GM21825 (cell line): ENCODE data around the gene RPIA.
A peak's percentile ranks its signal among the peaks of the same experiment; 100 is the strongest.

ENCODE experiments used
- ATAC-seq: cut with Tn5 transposase; IDR thresholded peaks from one replicate; pipeline ENCODE4 v1.9.1; 2021; ENCODE audit warnings: mild to moderate bottlenecking, moderate library complexity; ENCODE audit not compliant: unreplicated experiment

Gene RPIA

DNA sequence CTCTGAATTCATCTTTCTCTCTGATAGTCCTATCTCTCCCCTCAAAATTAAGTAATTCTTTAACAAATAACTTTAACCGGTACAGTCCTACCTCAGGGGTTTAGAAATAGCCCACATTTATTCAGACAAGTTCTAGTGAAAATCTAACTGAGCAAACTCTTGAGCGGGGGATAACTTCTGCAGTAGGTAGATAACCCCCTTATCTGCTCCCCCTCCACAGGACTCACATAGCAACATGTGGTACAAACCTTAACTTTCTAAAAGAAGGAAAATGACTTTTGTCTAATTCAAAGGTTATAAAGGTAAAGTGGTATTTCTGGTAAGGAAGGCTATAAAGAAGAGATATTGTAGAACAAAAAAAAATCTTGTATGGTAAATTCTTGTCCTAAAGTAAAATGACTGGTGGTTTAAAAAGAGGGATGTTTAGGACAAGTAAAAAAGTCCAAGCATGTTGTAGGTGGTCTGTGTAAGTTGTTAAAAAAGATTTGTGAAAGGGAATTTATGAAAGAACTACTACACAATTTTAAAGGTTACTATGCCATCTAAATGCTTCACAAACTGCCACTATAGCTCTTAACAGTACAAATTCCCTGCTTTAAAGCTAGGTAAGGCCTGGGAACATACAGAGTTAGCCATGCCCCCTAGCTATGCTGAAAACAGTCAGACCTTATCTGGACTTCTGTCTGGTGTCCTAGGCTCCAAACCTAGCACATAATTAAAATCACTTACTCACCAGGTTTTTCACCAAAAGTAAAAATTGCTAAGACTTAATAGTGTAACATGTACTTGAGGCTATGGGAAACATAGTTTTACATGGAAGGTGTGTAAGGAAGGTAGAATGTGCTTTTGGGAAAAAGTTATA, 8.1 kb upstream of the RPIA start:
- ATAC-seq = no peak

DNA sequence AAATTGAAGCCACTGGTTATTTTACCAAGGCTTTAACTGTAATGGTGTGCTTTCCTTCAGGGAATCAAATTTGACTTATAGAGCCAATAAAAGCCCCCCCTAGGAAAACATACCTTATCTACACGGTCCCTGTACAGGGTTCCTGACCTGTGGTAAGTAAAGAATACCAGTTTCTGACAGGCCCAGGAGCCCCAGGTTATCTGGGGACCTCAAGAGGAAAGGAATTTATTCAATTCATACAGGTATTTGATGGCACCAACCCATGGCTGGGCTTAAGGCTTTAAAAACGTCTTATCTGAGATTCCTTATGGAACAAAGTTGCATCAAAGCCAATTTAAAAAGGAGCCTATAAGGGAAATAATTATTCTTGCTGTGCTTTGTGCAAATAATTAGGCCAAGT, 7.0 kb upstream of the RPIA start:
- no peak for ATAC-seq

DNA sequence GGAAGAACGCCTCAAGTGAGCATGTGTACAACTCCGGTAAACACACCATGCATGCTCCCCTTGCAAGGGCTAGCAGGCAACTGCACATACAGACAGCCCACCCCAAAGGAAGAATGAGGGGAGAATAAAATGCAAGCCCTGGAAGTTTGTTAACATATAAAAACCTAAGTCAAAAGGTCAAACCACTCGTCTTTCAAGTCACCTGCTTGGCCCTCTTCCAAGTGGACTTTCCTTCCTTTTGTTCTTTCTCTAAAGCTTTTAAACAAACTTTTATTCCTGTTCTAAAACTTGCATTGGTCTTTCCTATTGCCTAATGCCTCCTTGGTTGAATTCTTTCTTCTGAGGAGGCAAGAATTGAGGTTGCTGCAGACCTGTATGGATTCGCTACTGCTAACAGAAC, 5.2 kb upstream of the RPIA start:
- no peak for ATAC-seq

DNA sequence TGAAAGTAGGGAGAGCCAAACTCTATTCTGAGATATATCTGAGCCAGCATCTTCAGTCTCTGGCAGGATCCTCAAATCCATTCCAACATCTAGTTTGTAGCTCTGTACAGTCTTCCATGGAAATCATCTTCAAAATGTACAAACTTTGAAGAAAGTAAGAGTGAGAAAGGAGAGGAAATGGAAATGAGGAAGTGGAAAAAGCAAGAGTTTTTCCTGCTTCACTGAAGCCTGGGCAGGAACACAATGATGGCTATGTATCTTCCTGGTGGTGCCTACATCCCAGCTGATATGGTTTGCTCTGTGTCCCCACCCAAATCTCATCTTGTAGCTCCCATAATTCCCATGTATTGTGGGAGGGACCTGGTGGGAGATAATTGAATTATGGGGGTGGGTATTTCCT, 4.1 kb upstream of the RPIA start:
- no peak for ATAC-seq

DNA sequence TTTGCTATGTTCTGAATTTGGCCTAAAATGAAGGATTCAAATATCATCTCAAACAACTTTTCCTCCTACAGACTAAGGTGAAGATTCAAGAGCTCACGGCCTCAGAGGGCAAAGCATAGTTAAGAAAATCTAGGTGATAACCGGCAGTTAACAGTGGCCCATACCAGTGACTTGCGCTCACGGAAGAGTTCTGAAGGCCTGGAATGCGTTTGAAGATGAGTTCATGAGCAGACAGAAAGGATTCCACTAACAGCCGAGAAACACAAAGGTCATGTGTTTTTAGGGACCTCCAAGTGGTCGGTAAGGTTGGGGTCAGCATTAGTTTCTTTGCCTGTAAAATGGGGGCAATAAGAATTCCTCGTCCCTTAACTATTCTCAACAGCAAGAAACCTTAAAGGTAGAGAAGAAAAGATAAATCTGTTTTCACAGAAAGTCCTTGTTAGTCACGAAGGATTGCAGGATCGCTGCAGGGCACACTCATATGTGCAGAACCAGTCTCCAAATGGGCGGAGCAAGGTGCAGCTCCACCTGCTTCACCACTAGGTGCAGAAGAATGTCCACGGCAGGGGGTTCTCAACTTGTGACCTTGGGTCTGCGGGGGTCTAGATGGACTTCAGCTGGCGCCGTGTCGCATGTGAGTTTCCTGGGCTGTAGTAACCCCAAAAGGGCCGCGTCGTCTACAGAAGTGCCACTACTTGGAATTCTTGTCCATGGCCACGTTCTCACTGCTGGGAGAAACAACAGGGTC, 708 bp upstream of the RPIA start:
- peak; percentile 4 for ATAC-seq

DNA sequence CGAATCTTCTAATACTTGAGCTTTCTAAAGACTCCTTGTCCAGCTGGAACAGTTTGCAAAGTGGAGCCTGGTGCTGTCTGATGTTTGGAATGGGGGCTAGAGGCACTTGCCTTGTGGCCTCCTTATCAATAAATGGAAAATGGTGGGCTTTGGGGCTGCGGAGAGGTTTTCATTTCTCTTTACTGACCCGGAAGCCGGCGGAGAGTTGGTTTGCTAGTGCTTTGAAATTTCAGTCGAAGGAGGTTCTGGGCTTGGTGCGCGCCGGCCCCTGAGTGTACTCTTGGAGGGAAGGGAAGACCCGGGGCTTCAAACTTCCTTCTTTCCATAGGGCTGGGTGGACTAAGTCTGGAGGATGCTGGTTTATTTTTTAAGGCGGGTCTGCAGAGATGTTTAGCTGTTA, 714 bp downstream of the RPIA start:
- no peak for ATAC-seq

DNA sequence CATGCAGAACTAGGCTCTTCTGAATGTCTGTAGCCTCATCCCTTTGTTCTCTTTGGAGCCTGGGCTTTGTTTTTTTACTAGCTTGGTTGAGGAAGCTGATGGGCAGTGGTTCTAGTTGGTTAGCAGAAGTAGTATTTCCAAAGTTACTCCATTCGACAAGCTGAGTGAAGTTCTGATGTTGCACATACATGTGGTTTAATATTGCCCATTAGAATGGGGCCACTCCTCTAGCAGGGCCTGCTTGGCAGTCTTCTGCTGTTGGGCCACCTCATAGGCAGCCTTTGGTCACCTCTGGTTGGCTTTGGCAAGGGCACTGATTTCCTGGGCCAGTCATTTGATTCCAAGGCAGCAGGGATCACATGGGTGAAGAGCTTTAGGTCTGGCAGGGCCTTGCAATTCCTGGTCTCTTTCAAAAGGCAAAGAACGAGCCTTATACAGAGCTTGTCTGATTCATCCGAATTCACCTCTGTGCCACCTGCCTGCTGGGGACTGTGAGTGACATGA, 2.5 kb downstream of the RPIA start:
- ATAC-seq = no peak

DNA sequence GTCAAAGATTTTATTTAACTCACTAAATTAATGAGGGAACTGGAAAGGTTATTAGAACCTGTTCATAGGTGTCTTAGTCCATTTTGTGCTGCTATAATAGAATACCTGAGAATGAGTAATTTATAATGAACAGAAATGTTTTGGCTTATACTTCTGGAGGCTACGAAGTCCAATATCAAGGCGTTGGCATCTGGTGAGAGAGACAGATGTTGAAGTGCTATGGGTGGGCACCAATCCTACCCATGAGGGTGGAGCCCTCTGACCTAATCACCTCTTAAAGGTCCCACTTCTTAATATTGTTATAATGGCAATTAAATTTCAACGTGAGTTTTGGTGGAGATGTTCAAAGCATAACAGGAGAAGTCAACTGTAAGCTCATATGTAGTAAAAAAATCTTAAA, 5.1 kb downstream of the RPIA start:
- ATAC-seq = no peak

DNA sequence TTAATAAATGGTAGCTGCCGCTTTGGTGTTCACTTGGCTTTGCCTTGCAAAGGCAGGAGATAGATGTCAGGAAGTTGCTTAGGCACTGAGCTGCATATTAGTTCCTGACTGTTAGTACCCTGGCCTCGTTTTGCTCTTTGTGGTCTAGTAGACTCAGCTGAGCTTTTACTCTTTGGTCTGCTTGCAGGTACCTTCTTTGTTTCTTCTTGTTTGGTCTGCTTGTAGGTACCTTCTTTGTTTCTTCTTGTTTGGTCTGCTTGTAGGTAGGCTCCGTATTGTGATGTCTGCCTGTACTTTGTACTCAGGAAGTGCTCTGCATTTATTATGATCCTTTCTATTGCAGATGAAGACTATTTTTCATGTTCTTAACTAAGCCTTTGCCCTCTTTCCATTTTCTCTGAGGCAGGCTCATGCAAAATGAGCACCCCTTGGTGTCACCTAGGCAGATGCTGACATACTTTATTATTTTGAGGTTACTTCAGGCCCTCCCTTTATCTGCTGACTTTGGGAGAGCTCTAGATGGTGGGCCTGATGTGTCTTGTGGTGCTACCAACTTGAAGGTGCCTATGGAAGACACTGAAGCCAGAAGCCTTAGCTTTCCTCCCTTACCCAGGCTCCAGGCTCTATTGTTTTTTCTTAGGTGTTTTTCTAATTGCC, 6.0 kb downstream of the RPIA start:
- ATAC-seq = no peak

DNA sequence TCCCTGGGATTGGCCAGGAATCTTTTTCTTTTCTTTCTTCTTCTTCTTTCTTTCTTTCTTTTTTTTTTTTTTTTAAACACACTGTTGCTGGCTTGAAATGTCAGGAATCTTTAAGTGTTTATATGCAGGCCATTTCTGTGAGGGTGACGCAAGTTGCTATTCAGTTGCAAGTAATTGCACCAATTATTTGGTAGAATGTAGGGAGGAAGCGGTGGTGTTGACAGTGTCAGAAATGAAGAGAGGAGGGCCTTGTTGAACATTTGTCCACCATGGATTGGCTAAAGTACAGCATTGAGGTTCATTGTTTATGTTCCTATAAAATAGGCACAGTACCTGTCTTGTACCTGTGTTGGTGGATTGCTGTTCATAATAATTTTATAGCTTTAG, 6.5 kb downstream of the RPIA start:
- ATAC-seq = no peak

DNA sequence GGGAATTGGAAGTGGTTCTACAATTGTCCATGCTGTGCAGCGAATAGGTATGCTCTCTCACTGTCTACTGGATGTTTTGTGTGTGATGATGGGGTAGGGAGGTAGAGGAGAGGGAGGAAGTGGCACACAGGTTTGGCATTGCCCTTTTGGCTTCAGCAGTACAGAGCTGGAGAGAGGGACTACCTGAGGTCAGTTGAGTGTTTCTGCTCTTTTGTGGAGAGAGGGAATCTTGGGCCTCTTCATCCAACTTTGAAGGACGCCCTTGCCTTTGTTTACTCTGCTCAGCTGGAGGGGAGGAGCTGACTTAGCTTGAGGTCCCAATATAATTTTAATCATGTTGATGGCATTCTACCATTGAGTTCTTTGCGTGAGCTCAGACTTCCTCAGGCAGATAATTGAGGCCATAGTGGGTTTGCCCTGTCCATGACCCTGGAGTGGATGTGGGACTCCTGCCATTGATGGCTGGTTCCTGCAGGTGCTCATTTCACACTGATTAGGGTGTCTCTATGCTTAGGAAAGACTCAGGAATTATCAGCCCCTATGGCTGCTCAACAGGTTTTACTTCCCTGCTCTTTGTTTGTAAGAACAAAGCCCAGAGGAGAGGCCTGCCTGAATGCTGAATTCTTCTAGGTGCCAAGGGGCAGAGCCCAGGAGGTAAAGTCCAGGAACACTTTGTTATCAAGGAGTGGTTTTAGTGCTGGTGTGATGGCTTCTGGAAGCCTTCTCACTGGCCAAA, 7.2 kb downstream of the RPIA start:
- ATAC-seq = no peak

DNA sequence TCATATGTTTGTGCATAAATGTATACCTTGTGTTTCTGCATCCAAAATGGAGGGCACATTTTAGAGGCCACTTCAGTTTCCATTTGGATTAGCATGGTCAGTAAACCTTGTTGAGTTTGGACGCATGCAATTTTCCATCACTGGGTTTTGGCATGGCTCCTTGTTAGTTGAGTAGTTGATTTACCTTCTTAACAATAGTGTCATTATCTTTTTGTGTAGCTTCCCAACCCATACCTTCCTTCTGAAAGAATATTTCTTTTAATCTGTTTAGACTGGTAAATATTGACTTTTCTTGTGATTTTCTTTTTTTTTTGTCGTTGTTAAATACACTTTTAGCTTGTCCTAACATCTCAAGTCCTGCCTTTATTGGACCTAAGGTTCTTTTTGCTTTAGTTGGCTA, 15.5 kb downstream of the RPIA start:
- ATAC-seq = no peak

DNA sequence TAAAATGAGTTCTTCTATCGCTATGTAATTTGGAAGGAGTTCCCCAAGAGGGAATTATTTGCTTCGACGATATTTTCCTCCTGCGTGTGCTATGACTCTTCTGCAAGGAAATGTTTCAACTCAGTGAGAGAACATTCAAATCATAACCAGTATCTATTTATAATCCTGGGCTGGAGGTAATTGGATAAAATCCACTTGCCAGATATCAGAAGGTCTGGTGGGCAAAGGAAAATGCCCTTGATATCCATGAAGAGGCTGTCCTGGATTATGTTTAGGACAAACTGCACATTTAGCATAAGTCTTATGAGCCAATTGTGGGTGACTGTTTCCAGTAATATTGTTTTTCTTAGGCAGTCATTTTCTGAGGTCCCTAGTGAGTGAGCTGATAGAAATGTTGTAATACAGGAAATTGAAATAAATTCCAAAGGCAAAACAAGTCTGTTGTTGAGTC, 17.7 kb downstream of the RPIA start:
- no peak for ATAC-seq

DNA sequence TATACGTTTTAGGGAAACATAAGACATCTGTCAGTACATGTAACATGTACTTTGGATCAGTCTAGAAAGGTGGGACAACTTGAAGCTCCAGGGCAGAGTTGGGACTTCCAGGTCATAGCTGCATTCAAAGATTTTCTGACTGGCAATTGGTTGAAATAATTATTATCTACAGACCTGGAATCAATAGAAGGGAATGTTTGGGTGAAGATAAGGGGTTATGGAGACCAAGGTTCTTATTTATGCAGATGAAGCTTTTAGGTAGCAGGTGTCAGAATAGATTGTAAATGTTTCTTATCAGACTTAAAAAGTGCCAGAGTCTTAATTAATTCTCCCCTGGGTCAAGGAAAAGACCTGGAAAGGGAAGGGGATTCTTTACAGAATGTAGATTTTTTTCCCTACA, 19.8 kb downstream of the RPIA start:
- ATAC-seq = no peak

DNA sequence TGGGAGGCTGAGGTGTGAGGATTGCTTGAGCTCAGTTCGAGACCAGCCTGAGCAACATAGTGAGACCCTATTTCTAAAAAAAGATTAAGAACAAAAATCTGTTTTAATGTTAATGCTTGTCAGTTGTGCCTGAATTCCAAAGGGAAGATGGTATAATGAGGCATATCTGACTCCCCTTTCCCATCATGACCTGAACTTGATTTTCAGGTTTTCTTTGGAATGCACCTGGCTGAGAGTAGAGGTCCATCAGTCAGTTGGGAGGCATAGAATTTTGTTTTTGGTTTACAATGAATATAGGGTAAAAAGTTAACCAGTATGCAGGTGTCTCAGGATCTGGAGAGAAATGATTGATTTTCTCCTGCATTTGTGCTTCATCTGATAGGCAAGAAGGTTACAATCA, 20.4 kb downstream of the RPIA start:
- no peak for ATAC-seq

DNA sequence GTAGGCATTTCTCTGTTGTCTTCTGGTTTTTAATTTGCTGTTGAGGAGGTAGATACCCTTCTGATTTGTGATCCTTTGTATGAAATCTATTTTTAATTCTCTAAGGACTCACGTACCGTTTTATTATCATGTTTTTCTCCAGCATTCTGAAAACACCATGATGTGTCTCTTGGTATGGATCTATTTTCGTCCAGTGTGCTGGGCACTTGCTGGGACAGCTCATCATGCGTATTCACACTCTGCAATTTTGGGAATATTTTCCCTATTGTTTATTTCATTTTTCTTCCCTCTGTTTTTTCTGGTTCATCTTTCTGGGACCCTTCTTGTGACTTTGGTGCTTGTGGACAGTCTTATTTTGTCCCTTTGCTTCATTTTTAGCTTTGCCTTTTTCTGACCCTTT, 21.9 kb downstream of the RPIA start:
- ATAC-seq = no peak

DNA sequence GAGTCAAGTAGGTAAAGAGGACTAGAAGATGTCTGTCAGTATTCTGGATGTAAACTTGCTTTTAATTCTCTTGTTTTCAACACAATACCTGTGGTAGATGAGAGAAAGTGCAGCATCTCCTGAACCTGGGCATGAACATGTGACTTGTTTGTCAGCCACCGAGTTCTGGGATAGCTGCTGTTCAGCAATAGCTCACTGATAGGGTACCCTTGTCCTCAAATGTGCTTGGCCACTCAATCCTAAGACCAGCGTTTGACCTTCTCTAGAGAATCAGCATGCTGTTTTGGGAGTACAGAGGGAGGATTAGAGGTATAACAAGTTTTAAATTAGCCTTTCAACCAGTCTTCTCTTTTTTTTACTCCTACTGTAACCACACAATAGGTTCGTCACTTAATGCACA, 23.2 kb downstream of the RPIA start:
- no peak for ATAC-seq

DNA sequence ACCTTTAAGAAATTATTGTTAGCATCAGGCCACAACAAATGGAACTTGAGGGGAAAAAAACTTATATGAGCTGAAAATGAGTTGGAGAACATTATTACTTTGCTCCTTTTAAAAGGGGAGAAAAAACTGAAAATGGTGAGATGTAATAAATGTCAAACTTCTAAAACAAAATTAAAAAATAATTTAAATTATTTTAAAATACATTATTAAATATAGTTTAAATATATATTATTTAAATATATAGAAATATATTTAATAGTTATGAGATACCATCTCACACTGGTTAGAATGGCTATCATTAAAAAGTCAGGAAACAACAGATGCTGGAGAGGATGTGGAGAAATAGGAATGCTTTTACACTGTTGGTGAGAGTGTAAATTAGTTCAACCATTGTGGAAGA, 28.9 kb downstream of the RPIA start:
- ATAC-seq = no peak

DNA sequence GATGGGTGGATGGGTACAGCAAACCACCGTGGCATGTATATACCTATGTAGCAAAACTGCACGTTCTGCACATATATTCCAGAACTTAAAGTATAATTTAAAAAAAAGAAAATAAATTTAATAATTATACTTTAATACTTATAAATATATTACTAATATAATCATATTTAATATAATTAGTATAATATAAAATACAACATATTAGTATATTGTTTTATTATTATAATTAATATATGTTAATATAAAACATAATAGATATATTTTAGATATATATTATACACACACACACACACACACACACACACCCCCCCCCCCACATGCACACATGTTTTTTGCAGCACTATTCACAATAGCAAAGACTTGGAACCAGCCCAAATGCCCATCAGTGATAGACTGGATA, 29.8 kb downstream of the RPIA start:
- no peak for ATAC-seq

DNA sequence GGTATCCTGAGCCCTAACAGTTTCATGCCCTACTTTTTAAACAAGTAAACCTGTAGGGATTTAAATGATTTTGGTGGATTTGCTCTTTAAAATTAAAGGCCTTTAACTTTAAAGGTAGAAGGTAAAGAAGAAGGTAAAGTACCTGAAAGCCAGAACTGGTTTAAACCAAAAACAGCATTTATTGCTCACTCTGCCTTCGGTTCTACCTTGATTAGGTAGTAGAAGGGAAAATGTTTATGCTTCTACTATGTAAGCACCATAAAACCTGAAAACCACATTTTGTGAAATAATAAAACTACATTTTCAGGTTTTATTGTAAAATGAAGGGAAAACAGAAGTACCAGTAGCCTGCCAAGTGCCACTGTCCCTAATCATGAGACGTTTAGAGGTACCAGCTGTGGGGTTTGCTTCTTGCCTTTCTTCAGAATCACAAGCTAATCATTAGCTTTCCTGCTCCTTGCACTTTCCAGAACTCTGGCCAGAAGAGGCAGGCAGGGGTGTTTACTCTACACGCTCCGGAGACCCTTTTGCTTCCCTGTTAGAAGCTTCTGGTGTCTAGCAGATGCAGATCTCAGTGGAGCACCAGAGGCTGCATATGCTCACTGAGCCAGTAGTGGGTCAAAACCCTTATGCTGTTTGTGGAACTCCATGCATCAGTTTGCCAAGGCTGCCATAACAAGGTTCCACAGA, 33.3 kb downstream of the RPIA start:
- ATAC-seq = no peak
